Left renal pelvis (tissue), 4 donors: ENCODE data around the gene OR51E1. TPM values are rescaled to one million over a fixed set of nuclear protein-coding genes. Genes with fewer than 3 reads are reported as not detected.

ENCODE experiments used
- DNase-seq, 4 donors: peaks; one replicate each; pipeline ENCODE4 v3.0.0-alpha.2; 2013; ENCODE audit warnings: low read depth in 4 of 4, low spot score in 3 of 4
- polyA plus RNA-seq, 4 donors: library from polyadenylated mRNA; unstranded; fragments of 120-200 nt; gene quantifications; one replicate each; pipeline ENCODE4 v1.2.1, GENCODE V29; 2013; ENCODE audit not compliant: insufficient read length in 4 of 4

The OR51E1 gene
- polyA plus RNA-seq = 1 to 10 TPM; 1.8 to 3.1 (median 2.3) TPM

GRCh38 chr11:4643682-4644081, at the start of gene OR51E1:
Gene OR51E1, plus strand, starts transcription at chr11:4643982. Its CDS starts 8,545 bp downstream, at chr11:4652527.
- no peak for DNase-seq

GRCh38 chr11:4605057-4605456, 38.7 kb upstream of the OR51E1 start:
- DNase-seq = no peak

GRCh38 chr11:4606231-4607015, 37.4 kb upstream of the OR51E1 start:
- DNase-seq = no peak

- no peak for DNase-seq
Observed at GRCh38 chr11:4607096-4607495, 36.7 kb upstream of the OR51E1 start.

GRCh38 chr11:4607781-4608666, 35.8 kb upstream of the OR51E1 start, which contains the start of gene TRIM68:
Gene TRIM68, minus strand, starts transcription at chr11:4608231. Its CDS starts 2,727 bp downstream, at chr11:4605504.
- DNase-seq = peak; percentile 80 to 88 (median 84)

- no peak for DNase-seq
Observed at GRCh38 chr11:4610258-4610935, 33.4 kb upstream of the OR51E1 start.

GRCh38 chr11:4611986-4612385, 31.8 kb upstream of the OR51E1 start:
- DNase-seq = no peak

- no peak for DNase-seq
Observed at GRCh38 chr11:4615856-4616444, 27.8 kb upstream of the OR51E1 start.

- no peak for DNase-seq
Observed at GRCh38 chr11:4619514-4619913, 24.3 kb upstream of the OR51E1 start.

- DNase-seq = peak in 3 of 4 donors; percentile 48 to 66 (median 56)
Observed at GRCh38 chr11:4626207-4627099, 17.3 kb upstream of the OR51E1 start.

- DNase-seq = no peak
Observed at GRCh38 chr11:4636136-4636535, 7.6 kb upstream of the OR51E1 start.

- peak; percentile 53 to 60 (median 58) for DNase-seq
Observed at GRCh38 chr11:4636962-4637661, 6.7 kb upstream of the OR51E1 start, which contains the start of gene OR51D1. Gene OR51D1, plus strand, starts transcription at chr11:4637477. Its CDS starts 2,314 bp downstream, at chr11:4639791.

- DNase-seq = no peak
Observed at GRCh38 chr11:4637662-4638047, 6.1 kb upstream of the OR51E1 start.

GRCh38 chr11:4639931-4640330, 3.9 kb upstream of the OR51E1 start:
- DNase-seq = no peak

- DNase-seq = no peak
Observed at GRCh38 chr11:4641501-4641900, 2.3 kb upstream of the OR51E1 start.

GRCh38 chr11:4642043-4642442, 1.7 kb upstream of the OR51E1 start:
- DNase-seq = no peak

- no peak for DNase-seq
Observed at GRCh38 chr11:4643076-4643475, 706 bp upstream of the OR51E1 start.

GRCh38 chr11:4644233-4644632, 451 bp downstream of the OR51E1 start:
- no peak for DNase-seq

- no peak for DNase-seq
Observed at GRCh38 chr11:4645974-4646373, 2.2 kb downstream of the OR51E1 start.
